Duodenal mucosa (tissue), 2 donors: ENCODE measurements around the gene GLI1.
A peak's percentile ranks its signal among the peaks of the same experiment; 100 is the strongest.
"Not testable (repeated sequence)": the region's sequence is repeated elsewhere in the genome, so short reads cannot be mapped to it uniquely, and the experiment has no call there.

Experiments
- H3K27ac ChIP-seq: one replicate; pipeline ENCODE4 v1.7.0; 2013; ENCODE audit warnings: low read depth, low read length
- H3K27me3 ChIP-seq, 2 donors: one replicate each; pipeline ENCODE4 v1.7.0; 2013; ENCODE audit warnings: low read length in 2 of 2, control low read depth in 1 of 2; ENCODE audit not compliant: insufficient read depth in 2 of 2, control insufficient read depth in 1 of 2
- H3K36me3 ChIP-seq, 2 donors: one replicate each; pipeline ENCODE4 v1.7.0; 2013; ENCODE audit warnings: low read length in 2 of 2, control low read depth in 1 of 2; ENCODE audit not compliant: insufficient read depth in 2 of 2, control insufficient read depth in 1 of 2
- H3K4me1 ChIP-seq, 2 donors: one replicate each; pipeline ENCODE4 v1.7.0; 2013; ENCODE audit warnings: low read length in 2 of 2, control low read depth in 1 of 2; ENCODE audit not compliant: insufficient read depth in 2 of 2, control insufficient read depth in 1 of 2
- H3K4me3 ChIP-seq, 2 donors: one replicate each; pipeline ENCODE4 v1.7.0; 2013; ENCODE audit warnings: low read length in 2 of 2, low read depth in 1 of 2
- H3K9ac ChIP-seq, 2 donors: one replicate each; pipeline ENCODE4 v1.7.0; 2013; ENCODE audit warnings: low read length in 2 of 2, low read depth in 1 of 2
- H3K9me3 ChIP-seq, 2 donors: one replicate each; pipeline ENCODE4 v1.7.0; 2013; ENCODE audit warnings: low read length in 2 of 2, control low read depth in 1 of 2; ENCODE audit not compliant: control insufficient read depth in 1 of 2

GLI1 gene

GRCh38 chr12:57459750-57460467, at the start of gene GLI1:
GLI1 (plus strand) TSS chr12:57459785; CDS start chr12:57463692, 3,907 bp downstream.
- Histone ChIP-seq H3K9me3 (no peaks in the 10 kb centered on the region), H3K9ac (peak within 1 kb of the TSS; percentile 71 to 91), H3K4me1 (peaks cover 19 to 40% of the 10 kb centered on the region in 2 donors)

GRCh38 chr12:57410534-57410933, 49.1 kb upstream of the GLI1 start:
- no peak overlapping the region for H3K9ac ChIP-seq
- no peaks in the 10 kb centered on the region for H3K27me3 ChIP-seq
- H3K36me3 ChIP-seq, result no peaks in the 10 kb centered on the region
- H3K4me3 ChIP-seq, result no peak overlapping the region
- no peak overlapping the region for H3K27ac ChIP-seq
- H3K4me1 ChIP-seq, result no peaks in the 10 kb centered on the region
- H3K9me3 ChIP-seq, result no peaks in the 10 kb centered on the region

More at GRCh38 chr12:57459750-57460467, at the start of gene GLI1:
- peak within 1 kb of the TSS; percentile 30 for H3K27ac ChIP-seq
- no peaks in the 10 kb centered on the region for H3K36me3 ChIP-seq
- peak within 1 kb of the TSS; percentile 93 to 96 for H3K4me3 ChIP-seq
- peaks cover 5 to 13% of the 10 kb centered on the region in 2 donors for H3K27me3 ChIP-seq

GRCh38 chr12:57414160-57414559, 45.4 kb upstream of the GLI1 start:
- H3K4me1 ChIP-seq, H3K9me3 ChIP-seq, H3K36me3 ChIP-seq, H3K27me3 ChIP-seq, H3K9ac ChIP-seq, H3K27ac ChIP-seq, H3K4me3 ChIP-seq: not testable (repeated sequence)

- Histone ChIP-seq H3K9me3 (no peaks in the 10 kb centered on the region), H3K9ac (no peak overlapping the region), H3K4me1 (no peaks in the 10 kb centered on the region), H3K36me3 (no peaks in the 10 kb centered on the region), H3K27me3 (no peaks in the 10 kb centered on the region), H3K4me3 (no peak overlapping the region), H3K27ac (no peak overlapping the region)
These were observed 44.5 kb upstream of the GLI1 start for GRCh38 chr12:57415088-57415487.

- Histone ChIP-seq H3K27ac (no peak overlapping the region), H3K4me1 (no peaks in the 10 kb centered on the region), H3K36me3 (peaks cover 0 to 5% of the 10 kb centered on the region in 2 donors), H3K27me3 (no peaks in the 10 kb centered on the region), H3K9ac (no peak overlapping the region), H3K4me3 (no peak overlapping the region), H3K9me3 (no peaks in the 10 kb centered on the region)
These were observed 43.3 kb upstream of the GLI1 start for GRCh38 chr12:57416039-57416996.

- no peak overlapping the region for H3K9ac ChIP-seq
- no peak overlapping the region for H3K27ac ChIP-seq
- H3K4me1 ChIP-seq, result no peaks in the 10 kb centered on the region
- H3K4me3 ChIP-seq, result no peak overlapping the region
- no peaks in the 10 kb centered on the region for H3K9me3 ChIP-seq
- H3K36me3 ChIP-seq, result peaks cover 0 to 15% of the 10 kb centered on the region in 2 donors
- no peaks in the 10 kb centered on the region for H3K27me3 ChIP-seq
These were observed 41.3 kb upstream of the GLI1 start for GRCh38 chr12:57418255-57418654.

GRCh38 chr12:57419495-57419894, 40.1 kb upstream of the GLI1 start:
- Histone ChIP-seq H3K4me3 (no peak overlapping the region), H3K36me3 (peaks cover 0 to 17% of the 10 kb centered on the region in 2 donors), H3K9me3 (no peaks in the 10 kb centered on the region), H3K27me3 (no peaks in the 10 kb centered on the region), H3K27ac (no peak overlapping the region), H3K9ac (no peak overlapping the region), H3K4me1 (no peaks in the 10 kb centered on the region)

- no peak overlapping the region for H3K27ac ChIP-seq
- H3K9ac ChIP-seq, result no peak overlapping the region
- H3K27me3 ChIP-seq, result no peaks in the 10 kb centered on the region
- no peaks in the 10 kb centered on the region for H3K4me1 ChIP-seq
- H3K9me3 ChIP-seq, result no peaks in the 10 kb centered on the region
- H3K36me3 ChIP-seq, result peaks cover 0 to 17% of the 10 kb centered on the region in 2 donors
- H3K4me3 ChIP-seq, result no peak overlapping the region
These were observed 39.1 kb upstream of the GLI1 start for GRCh38 chr12:57420482-57420881.

- not testable (repeated sequence) for H3K4me3 ChIP-seq, H3K27me3 ChIP-seq, H3K36me3 ChIP-seq, H3K27ac ChIP-seq, H3K9me3 ChIP-seq, H3K9ac ChIP-seq
- H3K4me1 ChIP-seq, result peaks cover 10 to 14% of the 10 kb centered on the region in 2 donors
These were observed 32.6 kb upstream of the GLI1 start for GRCh38 chr12:57426948-57427347.

- no peaks in the 10 kb centered on the region for H3K27me3 ChIP-seq
- peak overlapping the region in 1 of 2 donors; percentile 77 for H3K4me3 ChIP-seq
- no peaks in the 10 kb centered on the region for H3K9me3 ChIP-seq
- no peaks in the 10 kb centered on the region for H3K36me3 ChIP-seq
- peaks cover 10 to 14% of the 10 kb centered on the region in 2 donors for H3K4me1 ChIP-seq
- H3K27ac ChIP-seq, result no peak overlapping the region
- no peak overlapping the region for H3K9ac ChIP-seq
These were observed 30.6 kb upstream of the GLI1 start for GRCh38 chr12:57428965-57429364.
